ENCODE results near the gene ZNF483.

GRCh38 chr9:111566234-111566633, 41.3 kb downstream of the ZNF483 start:
- TF ChIP-seq POLR2A (IDR thresholded peaks at IDR 0.05; ENCODE audit: low read depth, low read length) = no peak
- no peak for TF ChIP-seq TAF1 (IDR thresholded peaks at IDR 0.05; ENCODE audit: low read depth, low read length)
- no peak for TF ChIP-seq POLR2AphosphoS5 (IDR thresholded peaks at IDR 0.05; ENCODE audit: low read depth, low read length)
- TF ChIP-seq PAX5 (IDR thresholded peaks at IDR 0.05; ENCODE audit: insufficient read depth, low read length, severe bottlenecking) = no peak
- no peak for TF ChIP-seq SPI1 (IDR thresholded peaks at IDR 0.05; ENCODE audit: low read depth, low read length)
- TF ChIP-seq POU2F2 (IDR thresholded peaks at IDR 0.05; ENCODE audit: low read depth, low read length) = no peak

Measured in GM12891 (cell line).